Measurements from ENCODE around the gene GAPVD1.
"Not testable (repeated sequence)": the region's sequence is repeated elsewhere in the genome, so short reads cannot be mapped to it uniquely, and the experiment has no call there.

Gene GAPVD1

GRCh38 chr9:125271081-125271480, 9.5 kb downstream of the GAPVD1 start:
- Mint-ChIP-seq H3K36me3 (peaks cover 8% of the 10 kb centered on the region), H3K4me1 (ENCODE audit: low read depth) (peaks cover 46% of the 10 kb centered on the region), H3K27ac (no peak overlapping the region), H3K27me3 (no peaks in the 10 kb centered on the region), H3K4me3 (no peak overlapping the region), H3K9me3 (ENCODE audit: low read depth) (no peaks in the 10 kb centered on the region)

GRCh38 chr9:125272697-125273096, 11.1 kb downstream of the GAPVD1 start:
- Mint-ChIP-seq H3K27ac (no peak overlapping the region), H3K36me3 (peaks cover 11% of the 10 kb centered on the region), H3K9me3 (ENCODE audit: low read depth) (no peaks in the 10 kb centered on the region), H3K4me3 (no peak overlapping the region), H3K4me1 (ENCODE audit: low read depth) (peaks cover 49% of the 10 kb centered on the region), H3K27me3 (no peaks in the 10 kb centered on the region)

- no peak overlapping the region for H3K4me3 Mint-ChIP-seq
- no peaks in the 10 kb centered on the region for H3K27me3 Mint-ChIP-seq
- no peak overlapping the region for H3K27ac Mint-ChIP-seq
- H3K4me1 Mint-ChIP-seq (ENCODE audit: low read depth): peaks cover 34% of the 10 kb centered on the region
- H3K36me3 Mint-ChIP-seq: peaks cover 5% of the 10 kb centered on the region
- no peaks in the 10 kb centered on the region for H3K9me3 Mint-ChIP-seq (ENCODE audit: low read depth)
Measured at GRCh38 chr9:125276771-125277170, 15.1 kb downstream of the GAPVD1 start.

DNA sequence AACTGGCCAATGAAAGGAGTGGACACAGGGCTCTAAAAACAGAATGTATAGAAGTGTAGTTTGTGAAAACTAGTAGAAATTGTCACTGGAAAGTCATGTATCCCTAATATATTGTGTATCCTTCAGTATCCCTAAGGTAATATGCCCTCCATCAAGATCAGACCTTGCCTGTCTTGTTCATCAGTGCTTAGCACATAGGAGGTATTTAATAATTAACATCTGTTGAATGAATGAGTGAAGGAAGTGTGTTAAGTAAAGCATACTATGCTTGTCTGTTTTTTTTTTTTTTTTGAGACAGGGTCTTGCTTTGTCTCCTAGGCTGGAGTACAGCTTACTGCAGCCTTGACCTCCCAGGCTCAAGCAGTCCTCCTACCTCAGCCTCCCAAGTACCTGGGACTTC, 15.8 kb downstream of the GAPVD1 start:
- H3K4me1 Mint-ChIP-seq (ENCODE audit: low read depth): peaks cover 32% of the 10 kb centered on the region
- H3K27me3 Mint-ChIP-seq: no peaks in the 10 kb centered on the region
- H3K36me3 Mint-ChIP-seq: peaks cover 3% of the 10 kb centered on the region
- H3K9me3 Mint-ChIP-seq (ENCODE audit: low read depth): no peaks in the 10 kb centered on the region
- H3K27ac Mint-ChIP-seq: no peak overlapping the region
- H3K4me3 Mint-ChIP-seq: no peak overlapping the region

DNA sequence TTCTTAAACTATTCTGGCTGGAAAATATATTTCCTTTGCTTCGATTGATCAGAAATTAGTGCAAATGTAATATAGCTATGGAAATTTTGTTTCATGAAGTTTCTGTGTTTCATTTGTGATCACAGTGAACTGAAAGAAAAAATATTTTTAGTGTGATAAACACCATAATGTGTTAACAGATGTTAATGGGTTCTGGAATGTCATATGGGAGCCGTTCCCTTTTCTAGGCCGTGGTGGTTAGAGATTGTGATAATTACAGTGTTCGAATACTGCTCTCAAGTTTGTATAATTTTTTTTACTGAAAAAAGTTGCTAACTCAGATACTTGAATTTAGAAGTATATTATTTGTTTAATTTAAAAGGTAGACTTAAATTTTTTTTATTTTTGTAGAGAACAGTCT, 19.3 kb downstream of the GAPVD1 start:
- Mint-ChIP-seq H3K4me3 (no peak overlapping the region), H3K9me3 (ENCODE audit: low read depth) (no peaks in the 10 kb centered on the region), H3K36me3 (peaks cover 4% of the 10 kb centered on the region), H3K27ac (no peak overlapping the region), H3K27me3 (no peaks in the 10 kb centered on the region), H3K4me1 (ENCODE audit: low read depth) (peaks cover 24% of the 10 kb centered on the region)

DNA sequence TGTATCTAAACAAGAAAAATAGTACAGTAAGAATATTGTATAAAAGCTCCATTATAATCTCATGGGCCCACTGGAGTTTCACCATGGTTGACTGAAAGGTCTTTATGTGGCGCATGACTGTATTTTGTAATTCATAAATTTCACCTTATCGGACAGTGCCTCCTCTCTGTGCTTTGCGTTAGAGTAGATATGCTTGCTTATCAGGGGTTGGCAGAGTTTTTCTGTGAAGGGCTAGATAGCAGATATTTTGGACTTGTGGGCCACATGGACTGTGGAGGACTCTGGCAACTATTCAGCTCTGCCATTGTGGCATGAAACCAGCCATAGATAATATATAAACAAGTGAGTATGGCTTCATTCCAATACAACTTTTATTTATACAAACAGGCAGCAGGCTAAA, 23.2 kb downstream of the GAPVD1 start:
- H3K4me3 Mint-ChIP-seq: no peak overlapping the region
- H3K36me3 Mint-ChIP-seq: peaks cover 2% of the 10 kb centered on the region
- no peak overlapping the region for H3K27ac Mint-ChIP-seq
- H3K4me1 Mint-ChIP-seq (ENCODE audit: low read depth): peaks cover 19% of the 10 kb centered on the region
- no peaks in the 10 kb centered on the region for H3K9me3 Mint-ChIP-seq (ENCODE audit: low read depth)
- H3K27me3 Mint-ChIP-seq: no peaks in the 10 kb centered on the region

DNA sequence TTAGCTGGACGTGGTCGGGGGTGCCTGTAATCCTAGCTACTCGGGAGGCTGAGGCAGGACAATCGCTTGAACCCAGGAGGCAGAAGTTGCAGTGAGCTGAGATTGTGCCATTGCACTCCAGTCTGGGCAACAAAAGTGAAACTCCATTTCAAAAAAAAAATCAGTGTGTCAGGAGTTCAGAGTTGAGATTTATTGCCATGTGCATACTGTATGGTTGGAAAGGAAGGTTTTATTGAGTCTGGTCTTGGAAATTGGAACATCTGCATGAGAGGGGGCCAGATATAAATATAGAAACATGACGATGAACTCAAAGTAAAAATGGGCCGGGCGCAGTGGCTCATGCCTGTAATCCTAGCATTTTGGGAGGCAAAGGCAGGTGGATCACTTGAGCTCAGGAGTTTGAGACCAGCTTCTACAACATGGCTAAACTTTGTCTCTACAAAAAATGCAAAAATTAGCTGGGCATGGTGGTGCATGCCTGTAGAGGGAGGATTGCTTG, 25.4 kb downstream of the GAPVD1 start:
- H3K27ac Mint-ChIP-seq; H3K4me3 Mint-ChIP-seq; H3K36me3 Mint-ChIP-seq; H3K9me3 Mint-ChIP-seq (ENCODE audit: low read depth); H3K27me3 Mint-ChIP-seq: not testable (repeated sequence)
- H3K4me1 Mint-ChIP-seq (ENCODE audit: low read depth): peaks cover 19% of the 10 kb centered on the region

GRCh38 chr9:125293134-125293533, 31.5 kb downstream of the GAPVD1 start:
- Mint-ChIP-seq H3K4me3 (no peak overlapping the region), H3K9me3 (ENCODE audit: low read depth) (no peaks in the 10 kb centered on the region), H3K4me1 (ENCODE audit: low read depth) (peaks cover 8% of the 10 kb centered on the region), H3K36me3 (no peaks in the 10 kb centered on the region), H3K27ac (no peak overlapping the region), H3K27me3 (no peaks in the 10 kb centered on the region)

DNA sequence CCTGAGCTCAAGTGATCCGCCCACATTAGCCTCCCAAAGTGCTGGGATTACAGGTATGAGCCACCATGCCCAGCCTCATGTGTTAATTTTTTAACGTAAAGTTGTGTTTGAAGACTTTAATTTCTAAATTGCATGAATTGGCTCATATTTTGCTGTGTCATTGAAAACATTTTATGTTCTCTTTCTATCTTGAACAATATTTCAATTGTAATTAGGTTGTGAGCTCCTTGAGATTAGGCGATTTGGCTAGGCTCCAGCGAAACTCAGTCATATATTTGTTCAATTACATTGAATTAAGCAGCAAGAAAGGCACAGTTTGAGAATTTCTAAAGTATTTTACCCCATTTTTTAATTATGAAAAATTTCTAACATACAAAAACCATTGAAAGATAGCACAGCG, 34.0 kb downstream of the GAPVD1 start:
- Mint-ChIP-seq H3K9me3 (ENCODE audit: low read depth) (no peaks in the 10 kb centered on the region), H3K4me3 (no peak overlapping the region), H3K4me1 (ENCODE audit: low read depth) (peaks cover 9% of the 10 kb centered on the region), H3K36me3 (no peaks in the 10 kb centered on the region), H3K27ac (no peak overlapping the region), H3K27me3 (no peaks in the 10 kb centered on the region)

DNA sequence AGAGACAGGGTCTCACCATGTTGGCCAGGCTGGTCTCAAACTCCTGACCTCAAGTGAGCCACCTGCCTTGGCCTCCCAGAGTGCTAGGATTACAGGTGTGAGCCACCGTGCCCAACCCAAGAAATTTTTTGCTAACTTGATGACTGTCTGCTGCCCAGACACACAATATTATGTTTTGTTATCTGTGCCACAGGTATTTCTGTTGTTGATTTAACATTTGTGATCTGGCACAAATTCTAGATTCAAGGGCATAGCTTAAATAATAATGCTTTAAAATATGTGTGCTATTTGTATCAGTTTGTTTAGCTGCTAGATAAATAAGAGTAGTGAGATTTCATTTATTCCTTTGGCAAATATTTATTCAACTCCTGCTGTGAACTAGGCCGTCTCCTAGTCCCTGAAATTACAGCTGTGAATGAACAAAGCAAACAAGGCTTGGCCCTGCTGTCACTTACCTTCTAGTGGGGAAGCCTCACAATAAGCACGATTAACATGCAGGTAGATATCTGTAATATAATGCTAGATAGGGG, 35.3 kb downstream of the GAPVD1 start:
- Mint-ChIP-seq H3K4me1 (ENCODE audit: low read depth) (peaks cover 9% of the 10 kb centered on the region), H3K36me3 (no peaks in the 10 kb centered on the region), H3K27me3 (no peaks in the 10 kb centered on the region), H3K9me3 (ENCODE audit: low read depth) (no peaks in the 10 kb centered on the region), H3K27ac (peak overlapping the region; percentile 46), H3K4me3 (no peak overlapping the region)

DNA sequence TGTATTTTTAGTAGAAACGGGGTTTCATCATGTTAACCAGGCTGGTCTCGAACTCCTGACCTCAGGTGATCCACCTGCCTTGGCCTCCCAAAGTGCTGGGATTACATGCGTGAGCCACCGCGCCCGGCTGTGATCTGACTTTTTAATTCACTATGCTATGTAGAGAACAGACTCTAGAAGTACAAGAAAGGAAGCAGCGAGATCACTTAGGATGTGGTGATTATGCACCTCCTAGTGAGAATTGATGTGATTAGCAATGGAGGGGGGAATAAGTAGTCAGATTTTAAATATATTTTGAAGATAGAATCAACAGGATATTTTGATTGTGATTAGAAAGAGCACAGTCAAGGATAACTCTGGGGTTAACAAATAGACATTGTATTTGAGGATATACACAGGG, 36.3 kb downstream of the GAPVD1 start:
- Mint-ChIP-seq H3K9me3 (ENCODE audit: low read depth) (no peaks in the 10 kb centered on the region), H3K27me3 (no peaks in the 10 kb centered on the region), H3K4me3 (no peak overlapping the region), H3K27ac (peak overlapping the region; percentile 75), H3K4me1 (ENCODE audit: low read depth) (peaks cover 9% of the 10 kb centered on the region), H3K36me3 (no peaks in the 10 kb centered on the region)

DNA sequence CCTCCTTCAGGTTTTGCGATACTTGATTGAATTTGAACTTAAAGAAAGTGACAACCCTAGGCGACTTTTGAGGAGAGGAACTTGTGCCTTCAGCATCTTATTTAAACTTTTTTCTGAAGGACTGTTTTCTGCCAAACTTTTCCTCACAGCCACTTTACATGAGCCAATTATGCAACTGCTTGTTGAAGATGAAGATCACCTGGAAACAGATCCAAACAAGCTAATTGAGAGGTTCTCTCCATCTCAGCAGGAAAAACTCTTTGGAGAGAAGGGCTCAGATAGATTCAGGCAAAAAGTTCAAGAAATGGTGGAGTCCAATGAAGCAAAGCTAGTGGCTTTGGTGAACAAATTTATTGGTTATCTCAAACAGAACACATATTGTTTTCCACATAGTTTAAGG, 40.6 kb downstream of the GAPVD1 start:
- H3K4me3 Mint-ChIP-seq: no peak overlapping the region
- no peaks in the 10 kb centered on the region for H3K27me3 Mint-ChIP-seq
- peaks cover 6% of the 10 kb centered on the region for H3K4me1 Mint-ChIP-seq (ENCODE audit: low read depth)
- H3K9me3 Mint-ChIP-seq (ENCODE audit: low read depth): no peaks in the 10 kb centered on the region
- H3K36me3 Mint-ChIP-seq: peaks cover under 1% of the 10 kb centered on the region
- H3K27ac Mint-ChIP-seq: no peak overlapping the region

DNA sequence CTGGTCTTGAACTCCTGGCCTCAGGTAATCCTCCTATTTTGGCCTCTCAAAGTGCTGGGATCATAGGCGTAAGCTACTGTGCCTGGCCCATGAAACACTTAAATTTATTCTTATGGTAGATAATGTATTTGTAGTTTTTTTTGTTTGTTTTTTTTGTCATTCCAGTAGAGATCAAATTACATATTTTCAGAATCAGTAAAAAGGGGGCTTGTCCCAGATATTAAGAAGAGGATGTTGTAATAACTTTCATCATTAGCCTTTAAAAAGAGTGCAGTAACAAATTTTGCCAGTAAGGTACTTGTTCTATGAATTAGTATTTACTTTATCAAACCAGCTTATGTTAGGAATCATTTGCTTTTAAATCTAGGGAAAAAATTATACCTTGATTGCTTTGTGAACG, 42.6 kb downstream of the GAPVD1 start:
- Mint-ChIP-seq H3K4me1 (ENCODE audit: low read depth) (no peaks in the 10 kb centered on the region), H3K27ac (no peak overlapping the region), H3K36me3 (peaks cover 8% of the 10 kb centered on the region), H3K4me3 (no peak overlapping the region), H3K9me3 (ENCODE audit: low read depth) (no peaks in the 10 kb centered on the region), H3K27me3 (no peaks in the 10 kb centered on the region)

DNA sequence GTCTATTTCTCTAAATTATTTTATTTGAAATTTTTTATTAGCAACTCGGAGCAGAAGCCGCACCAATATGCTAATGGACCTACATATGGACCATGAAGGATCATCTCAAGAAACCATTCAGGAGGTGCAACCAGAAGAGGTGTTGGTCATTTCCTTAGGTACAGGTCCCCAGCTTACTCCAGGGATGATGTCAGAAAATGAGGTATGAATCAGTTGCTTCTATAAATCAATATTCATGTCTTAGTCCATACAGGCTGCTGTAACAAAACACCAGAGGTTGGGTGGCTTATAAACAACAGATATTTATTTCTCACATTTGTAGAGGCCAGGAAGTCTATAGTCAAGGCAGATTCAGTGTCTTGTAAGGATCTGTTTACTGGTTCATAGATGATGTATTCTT, 50.8 kb downstream of the GAPVD1 start:
- Mint-ChIP-seq H3K36me3 (peaks cover 32% of the 10 kb centered on the region), H3K27ac (no peak overlapping the region), H3K4me1 (ENCODE audit: low read depth) (no peaks in the 10 kb centered on the region), H3K9me3 (ENCODE audit: low read depth) (no peaks in the 10 kb centered on the region), H3K27me3 (no peaks in the 10 kb centered on the region), H3K4me3 (no peak overlapping the region)

GRCh38 chr9:125316359-125316758, 54.7 kb downstream of the GAPVD1 start:
- H3K27me3 Mint-ChIP-seq; H3K4me3 Mint-ChIP-seq; H3K9me3 Mint-ChIP-seq (ENCODE audit: low read depth); H3K27ac Mint-ChIP-seq; H3K4me1 Mint-ChIP-seq (ENCODE audit: low read depth): not testable (repeated sequence)
- peaks cover 32% of the 10 kb centered on the region for H3K36me3 Mint-ChIP-seq

GRCh38 chr9:125317704-125318103, 56.1 kb downstream of the GAPVD1 start:
- H3K27ac Mint-ChIP-seq: no peak overlapping the region
- no peaks in the 10 kb centered on the region for H3K27me3 Mint-ChIP-seq
- H3K36me3 Mint-ChIP-seq: peaks cover 32% of the 10 kb centered on the region
- no peaks in the 10 kb centered on the region for H3K9me3 Mint-ChIP-seq (ENCODE audit: low read depth)
- H3K4me1 Mint-ChIP-seq (ENCODE audit: low read depth): no peaks in the 10 kb centered on the region
- no peak overlapping the region for H3K4me3 Mint-ChIP-seq

Data from activated naive CD8-positive, alpha-beta T cell (primary cell).